GM19455 (cell line): ENCODE measurements around the gene TRIO.

Experiments
- ATAC-seq: cut with Tn5 transposase; IDR thresholded peaks from one replicate; pipeline ENCODE4 v1.9.1; 2021; ENCODE audit not compliant: unreplicated experiment

Gene TRIO

GRCh38 chr5:14145435-14146334 lies 2.5 kb downstream of the TRIO start:
- no peak for ATAC-seq

GRCh38 chr5:14146725-14147124 lies 3.6 kb downstream of the TRIO start:
- ATAC-seq = no peak

DNA sequence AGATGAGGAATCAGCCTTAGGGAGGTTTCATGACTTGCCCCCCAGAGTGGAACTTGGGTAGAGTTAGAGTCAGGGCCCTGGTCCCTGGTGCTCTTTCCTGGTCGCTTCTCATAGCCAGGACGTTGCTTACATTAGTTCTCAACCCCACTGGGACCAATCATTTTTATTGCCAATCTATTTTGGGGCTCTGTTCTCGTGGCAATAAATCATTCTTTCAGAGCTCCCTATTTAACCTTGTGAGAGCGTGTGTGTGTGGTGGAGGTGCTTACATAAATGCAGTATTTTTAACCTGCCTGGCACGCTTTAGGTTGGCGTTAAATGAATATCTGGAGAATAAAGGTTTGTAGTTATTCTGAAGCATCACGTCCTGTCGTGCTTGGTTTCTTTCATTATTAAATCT lies 4.1 kb downstream of the TRIO start:
- no peak for ATAC-seq

GRCh38 chr5:14148483-14148882 lies 5.3 kb downstream of the TRIO start:
- no peak for ATAC-seq

- no peak for ATAC-seq
Observed at GRCh38 chr5:14148890-14149671, 5.9 kb downstream of the TRIO start.

GRCh38 chr5:14149672-14150274 lies 6.6 kb downstream of the TRIO start:
- no peak for ATAC-seq

DNA sequence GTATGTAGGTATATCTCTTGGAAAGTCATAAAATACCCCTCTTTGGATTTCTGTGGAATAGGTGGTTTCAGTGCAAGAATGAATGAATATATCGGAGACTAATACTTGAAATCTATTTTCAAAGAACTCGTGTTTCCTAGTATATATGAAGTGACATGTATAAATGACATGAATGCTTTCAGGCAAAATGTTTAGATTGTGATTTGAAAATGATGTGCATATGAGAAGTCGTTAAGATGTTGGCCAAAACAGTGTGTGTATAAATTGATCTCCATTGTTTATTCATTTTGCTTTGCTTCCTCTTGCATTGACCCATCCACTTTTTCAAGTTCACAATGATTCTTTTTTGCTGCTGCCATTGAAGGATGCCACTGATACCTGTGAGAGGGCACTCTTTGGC lies 8.3 kb downstream of the TRIO start:
- ATAC-seq = no peak

DNA sequence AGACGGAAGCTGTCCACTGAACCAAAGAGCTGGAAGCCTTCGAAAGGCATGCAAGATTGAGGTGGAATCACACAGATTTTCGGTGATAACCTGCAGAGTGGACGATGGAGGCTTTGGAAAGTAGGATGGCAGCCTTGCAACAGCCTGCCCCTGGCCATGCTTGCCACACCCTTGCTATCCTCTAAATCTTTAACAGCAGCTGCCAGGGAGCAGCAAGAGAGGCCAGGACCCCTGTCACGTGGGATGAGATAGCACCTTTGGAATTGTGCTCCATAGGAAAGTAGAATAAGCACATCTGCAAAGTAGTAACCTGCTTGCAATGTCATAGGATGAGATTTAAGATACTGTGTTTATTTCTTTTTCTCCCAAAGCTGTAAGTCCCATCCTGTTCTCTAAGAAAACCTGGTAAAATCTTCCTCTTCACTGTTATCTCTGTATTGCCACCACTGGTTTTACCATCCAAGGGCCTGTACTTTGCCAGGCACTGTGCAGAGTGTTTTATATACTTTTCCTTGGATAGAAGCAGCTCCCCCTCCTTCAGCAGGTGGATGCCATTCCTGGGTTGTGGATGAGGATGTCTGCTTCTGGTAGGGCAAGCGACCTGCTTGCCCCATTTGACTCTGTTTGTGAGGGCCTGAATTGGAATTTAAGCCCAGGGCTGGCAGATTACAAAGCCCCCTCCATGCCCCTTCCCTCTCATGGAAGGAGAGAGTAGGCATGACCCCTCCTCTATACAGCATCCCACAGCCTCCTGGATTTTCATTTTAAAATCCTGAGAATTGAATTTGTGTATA lies 10.1 kb downstream of the TRIO start:
- ATAC-seq = no peak

GRCh38 chr5:14153932-14154731 lies 11.0 kb downstream of the TRIO start:
- ATAC-seq = no peak

GRCh38 chr5:14155075-14155474 lies 11.9 kb downstream of the TRIO start:
- peak; percentile 57 for ATAC-seq

DNA sequence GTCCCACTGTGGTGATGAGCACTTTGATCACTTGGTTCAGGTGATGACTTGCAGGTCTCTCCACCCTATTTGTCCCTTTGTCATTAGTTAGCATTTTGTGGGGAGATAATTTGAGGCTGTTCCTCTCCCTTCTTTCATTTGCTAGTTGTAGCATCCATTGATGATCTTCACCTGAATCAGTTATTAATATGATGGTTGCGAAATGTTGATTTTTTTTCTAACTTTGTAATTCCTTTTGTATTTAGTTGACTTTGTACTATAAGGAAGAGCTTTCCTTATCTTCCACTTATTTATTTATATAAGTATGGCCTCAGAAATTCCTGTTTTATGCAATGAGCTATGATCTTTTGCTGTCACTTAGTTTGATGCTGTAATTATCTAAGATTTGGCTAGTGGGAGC lies 12.6 kb downstream of the TRIO start:
- no peak for ATAC-seq

GRCh38 chr5:14156290-14156649 lies 13.1 kb downstream of the TRIO start:
- ATAC-seq = no peak

GRCh38 chr5:14156650-14157492 lies 13.7 kb downstream of the TRIO start:
- peak; percentile 45 for ATAC-seq

- no peak for ATAC-seq
Observed at GRCh38 chr5:14157493-14157782, 14.3 kb downstream of the TRIO start.

- no peak for ATAC-seq
Observed at GRCh38 chr5:14158890-14159666, 15.9 kb downstream of the TRIO start.

DNA sequence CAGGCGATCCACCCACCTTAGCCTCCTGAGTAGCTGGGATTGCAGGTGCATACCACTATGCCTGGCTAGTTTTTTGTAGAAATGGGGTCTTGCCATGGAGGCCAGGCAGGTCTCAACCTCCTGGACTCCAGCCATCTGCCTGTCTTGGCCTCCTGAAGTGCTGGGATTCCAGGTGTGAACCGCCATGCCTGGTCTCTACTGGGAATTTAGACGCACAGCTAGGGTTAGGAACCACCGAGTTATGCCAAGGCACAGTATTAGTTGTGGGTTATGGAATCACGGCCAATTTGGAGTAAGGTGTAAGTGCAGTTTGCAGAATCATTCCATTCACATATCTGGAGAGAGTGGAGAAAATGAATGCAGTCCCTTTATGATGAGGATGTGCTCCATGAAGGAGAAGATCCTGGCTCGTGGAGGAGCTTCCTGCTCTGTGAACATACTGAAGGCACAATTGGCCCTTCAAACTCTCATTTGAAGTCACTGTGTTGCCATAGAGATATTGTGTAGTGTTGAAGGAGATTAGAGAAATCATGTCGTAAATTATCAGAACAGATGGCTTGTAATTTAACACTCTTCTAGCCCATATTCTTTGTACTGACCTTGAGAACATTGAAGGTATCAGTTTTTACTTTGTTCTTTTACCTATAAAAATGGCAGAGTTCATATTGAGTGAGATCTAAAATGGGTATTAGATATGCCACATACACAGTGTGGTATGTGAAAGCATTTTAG lies 18.8 kb downstream of the TRIO start:
- no peak for ATAC-seq

DNA sequence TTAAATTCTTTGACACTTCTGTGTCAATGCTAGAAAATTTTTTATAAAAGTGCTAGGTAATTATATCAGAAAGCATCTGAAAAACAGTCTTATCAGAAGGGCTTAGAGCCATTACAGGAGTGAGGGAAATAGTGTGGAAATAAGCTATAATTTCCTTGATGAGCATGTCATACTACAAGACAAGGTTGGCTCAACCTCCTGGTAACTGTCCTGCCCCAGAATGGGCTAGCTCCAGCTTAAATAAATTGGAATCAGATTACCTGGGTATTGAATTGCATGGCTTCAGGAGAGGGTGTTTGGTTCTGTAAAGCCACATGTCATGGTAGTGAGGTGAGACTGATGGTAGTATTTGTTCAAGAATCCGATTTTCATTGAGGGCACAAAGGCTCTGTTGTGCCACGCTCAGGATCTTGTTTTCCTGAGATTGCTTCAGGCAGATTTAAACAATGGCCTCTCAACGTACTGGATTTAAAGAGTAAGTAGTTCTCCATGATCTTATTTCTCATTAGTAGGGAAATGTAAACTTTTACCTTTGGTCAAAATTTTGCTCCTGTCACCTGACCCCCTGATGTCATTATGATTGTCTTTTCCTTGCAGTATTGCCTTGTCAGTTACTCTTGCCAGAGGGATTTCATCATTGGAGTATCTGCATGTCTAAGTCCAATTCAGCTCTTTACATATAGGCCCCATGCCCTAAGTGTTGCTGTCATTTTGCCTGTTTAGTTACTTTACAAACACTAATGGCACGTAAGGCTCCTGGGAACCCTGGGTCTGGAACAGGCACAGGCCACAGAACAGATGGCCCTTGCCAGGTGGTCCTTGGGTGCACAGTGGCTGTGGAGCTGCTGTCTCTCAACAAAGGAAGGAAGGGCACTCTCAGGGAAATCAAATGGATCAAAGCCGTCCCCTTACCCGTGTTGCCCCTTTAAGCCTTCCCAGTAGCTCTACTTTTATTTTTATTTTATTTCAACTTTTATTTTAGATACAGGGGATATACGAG lies 21.3 kb downstream of the TRIO start:
- no peak for ATAC-seq
